ENCODE results near the gene PCDHGC5. TPM values are rescaled to one million over a fixed set of nuclear protein-coding genes. Genes with fewer than 3 reads are reported as not detected.

Gene PCDHGC5
- polyA plus RNA-seq, 3 donors from 2014 or later = not detected

GRCh38 chr5:141511771-141512325 is 23.0 kb downstream of the PCDHGC5 start:
- peak overlapping the region in 4 of 6 donors; percentile 9 to 84 (median 53) for H3K27ac Mint-ChIP-seq
- H3K4me1 Mint-ChIP-seq = peaks cover 47 to 51% of the 10 kb centered on the region in 2 donors
- H3K36me3 Mint-ChIP-seq = peaks cover 2 to 30% (median 18%) of the 10 kb centered on the region in 3 donors
- H3K27me3 Mint-ChIP-seq (ENCODE audit: low read depth in 3 of 3) = peaks cover 9 to 28% (median 12%) of the 10 kb centered on the region in 3 donors
- DNase-seq = no peak
- peak overlapping the region in 4 of 5 donors; percentile 39 to 90 (median 70) for H3K4me3 Mint-ChIP-seq
- H3K9me3 Mint-ChIP-seq = no peaks in the 10 kb centered on the region

DNA sequence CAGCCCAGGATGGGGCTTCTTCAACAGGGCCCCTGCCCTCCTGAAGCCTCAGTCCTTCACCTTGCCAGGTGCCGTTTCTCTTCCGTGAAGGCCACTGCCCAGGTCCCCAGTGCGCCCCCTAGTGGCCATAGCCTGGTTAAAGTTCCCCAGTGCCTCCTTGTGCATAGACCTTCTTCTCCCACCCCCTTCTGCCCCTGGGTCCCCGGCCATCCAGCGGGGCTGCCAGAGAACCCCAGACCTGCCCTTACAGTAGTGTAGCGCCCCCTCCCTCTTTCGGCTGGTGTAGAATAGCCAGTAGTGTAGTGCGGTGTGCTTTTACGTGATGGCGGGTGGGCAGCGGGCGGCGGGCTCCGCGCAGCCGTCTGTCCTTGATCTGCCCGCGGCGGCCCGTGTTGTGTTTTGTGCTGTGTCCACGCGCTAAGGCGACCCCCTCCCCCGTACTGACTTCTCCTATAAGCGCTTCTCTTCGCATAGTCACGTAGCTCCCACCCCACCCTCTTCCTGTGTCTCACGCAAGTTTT is 23.6 kb downstream of the PCDHGC5 start:
- peaks cover 6 to 35% (median 17%) of the 10 kb centered on the region in 3 donors for H3K36me3 Mint-ChIP-seq
- H3K4me3 Mint-ChIP-seq = peak overlapping the region; percentile 85 to 95 (median 90)
- H3K27me3 Mint-ChIP-seq (ENCODE audit: low read depth in 3 of 3) = peaks cover 9 to 28% (median 11%) of the 10 kb centered on the region in 3 donors
- peaks cover 50 to 57% of the 10 kb centered on the region in 2 donors for H3K4me1 Mint-ChIP-seq
- no peaks in the 10 kb centered on the region for H3K9me3 Mint-ChIP-seq
- peak overlapping the region in 5 of 6 donors; percentile 67 to 84 (median 81) for H3K27ac Mint-ChIP-seq
- peak; percentile 73 to 79 (median 76) for DNase-seq

GRCh38 chr5:141512911-141513626 is 24.2 kb downstream of the PCDHGC5 start:
- peak overlapping the region; percentile 55 to 84 (median 82) for H3K27ac Mint-ChIP-seq
- peak in 2 of 3 donors; percentile 6 to 29 for DNase-seq
- no peaks in the 10 kb centered on the region for H3K9me3 Mint-ChIP-seq
- H3K4me1 Mint-ChIP-seq = peaks cover 50 to 63% of the 10 kb centered on the region in 2 donors
- H3K36me3 Mint-ChIP-seq = peaks cover 6 to 41% (median 17%) of the 10 kb centered on the region in 3 donors
- H3K27me3 Mint-ChIP-seq (ENCODE audit: low read depth in 3 of 3) = peaks cover 9 to 28% (median 11%) of the 10 kb centered on the region in 3 donors
- H3K4me3 Mint-ChIP-seq = peak overlapping the region; percentile 85 to 95 (median 90)

GRCh38 chr5:141513627-141514329 is 24.9 kb downstream of the PCDHGC5 start:
- H3K4me1 Mint-ChIP-seq = peaks cover 50 to 65% of the 10 kb centered on the region in 2 donors

DNA sequence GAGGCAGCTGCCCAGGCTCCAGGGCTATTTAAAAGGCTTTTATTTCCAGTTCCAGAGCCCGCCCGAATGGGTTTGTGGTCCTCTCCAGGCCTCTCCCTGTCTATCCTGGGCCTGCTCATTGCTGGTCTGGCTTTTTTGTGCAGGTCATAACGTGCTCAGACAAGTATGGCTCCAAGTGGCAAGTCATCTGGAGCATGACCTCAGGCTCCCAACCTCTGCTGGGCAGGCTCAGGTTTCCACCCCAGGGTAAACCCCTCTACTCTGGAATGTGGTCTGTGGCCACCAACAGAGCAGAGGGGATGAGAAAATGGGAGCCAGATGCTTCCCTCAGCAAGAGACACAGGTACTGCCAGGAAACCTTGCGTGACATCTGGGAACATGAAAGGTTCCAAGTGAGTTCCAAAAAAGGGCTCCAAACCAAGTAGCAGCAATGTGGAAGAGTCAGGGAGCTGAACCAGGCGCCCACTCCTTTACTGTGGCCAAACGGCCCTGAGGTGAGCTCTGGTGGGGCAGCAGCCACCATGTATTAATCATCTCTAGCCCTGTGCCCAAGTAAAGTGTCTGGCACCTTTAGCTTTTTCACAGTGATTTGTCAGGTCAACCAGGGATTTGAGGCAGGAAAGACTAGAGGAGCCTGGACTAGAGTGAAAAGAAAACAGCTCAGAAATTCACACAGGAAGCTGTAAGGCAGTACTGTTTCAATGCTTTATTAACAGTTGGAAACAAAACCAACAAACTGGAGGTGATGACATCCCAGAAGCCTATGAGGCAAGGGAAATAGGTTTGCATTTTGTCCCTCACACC is 25.7 kb downstream of the PCDHGC5 start:
- Mint-ChIP-seq H3K36me3 (peaks cover 13 to 52% (median 17%) of the 10 kb centered on the region in 3 donors), H3K27ac (peak overlapping the region; percentile 63 to 87 (median 79)), H3K27me3 (ENCODE audit: low read depth in 3 of 3) (peaks cover 9 to 28% (median 11%) of the 10 kb centered on the region in 3 donors), H3K4me1 (peaks cover 50 to 61% of the 10 kb centered on the region in 2 donors), H3K9me3 (no peaks in the 10 kb centered on the region), H3K4me3 (peak overlapping the region; percentile 26 to 95 (median 58))
- DNase-seq = peak; percentile 25 to 38 (median 28)

More at GRCh38 chr5:141513627-141514329, 24.9 kb downstream of the PCDHGC5 start:
- Mint-ChIP-seq H3K9me3 (no peaks in the 10 kb centered on the region), H3K27me3 (ENCODE audit: low read depth in 3 of 3) (peaks cover 9 to 28% (median 11%) of the 10 kb centered on the region in 3 donors), H3K27ac (peak overlapping the region; percentile 46 to 84 (median 82)), H3K4me3 (peak overlapping the region; percentile 85 to 95 (median 90)), H3K36me3 (peaks cover 7 to 46% (median 17%) of the 10 kb centered on the region in 3 donors)
- DNase-seq = peak; percentile 24 to 44 (median 30)

- Mint-ChIP-seq H3K27me3 (ENCODE audit: low read depth in 3 of 3) (peaks cover 9 to 24% (median 11%) of the 10 kb centered on the region in 3 donors), H3K4me1 (peaks cover 50 to 61% of the 10 kb centered on the region in 2 donors), H3K36me3 (peaks cover 13 to 50% (median 17%) of the 10 kb centered on the region in 3 donors), H3K9me3 (no peaks in the 10 kb centered on the region), H3K27ac (peak overlapping the region; percentile 63 to 87 (median 79)), H3K4me3 (peak overlapping the region; percentile 20 to 95 (median 26))
- DNase-seq = no peak
Observed at GRCh38 chr5:141515141-141515540, 26.3 kb downstream of the PCDHGC5 start.

- H3K9me3 Mint-ChIP-seq = no peaks in the 10 kb centered on the region
- H3K27ac Mint-ChIP-seq = peak overlapping the region in 5 of 6 donors; percentile 24 to 84 (median 59)
- H3K27me3 Mint-ChIP-seq (ENCODE audit: low read depth in 3 of 3) = peaks cover 11 to 25% (median 12%) of the 10 kb centered on the region in 3 donors
- peaks cover 18 to 54% (median 18%) of the 10 kb centered on the region in 3 donors for H3K36me3 Mint-ChIP-seq
- peak overlapping the region in 2 of 5 donors; percentile 23 to 29 for H3K4me3 Mint-ChIP-seq
- peaks cover 51 to 63% of the 10 kb centered on the region in 2 donors for H3K4me1 Mint-ChIP-seq
- DNase-seq = no peak
Observed at GRCh38 chr5:141515946-141516671, 27.2 kb downstream of the PCDHGC5 start.

- no peak for DNase-seq
- Mint-ChIP-seq H3K27me3 (ENCODE audit: low read depth in 3 of 3) (peaks cover 11 to 25% (median 12%) of the 10 kb centered on the region in 3 donors), H3K27ac (peak overlapping the region in 5 of 6 donors; percentile 4 to 84 (median 48)), H3K36me3 (peaks cover 19 to 59% (median 22%) of the 10 kb centered on the region in 3 donors), H3K9me3 (no peaks in the 10 kb centered on the region), H3K4me3 (no peak overlapping the region), H3K4me1 (peaks cover 50 to 68% of the 10 kb centered on the region in 2 donors)
Observed at GRCh38 chr5:141516672-141517025, 27.8 kb downstream of the PCDHGC5 start.

- H3K4me1 Mint-ChIP-seq = peaks cover 49 to 73% of the 10 kb centered on the region in 2 donors
- peak overlapping the region in 2 of 6 donors; percentile 4 to 84 for H3K27ac Mint-ChIP-seq
- no peak for DNase-seq
- H3K4me3 Mint-ChIP-seq = no peak overlapping the region
- peaks cover 11 to 24% (median 11%) of the 10 kb centered on the region in 3 donors for H3K27me3 Mint-ChIP-seq (ENCODE audit: low read depth in 3 of 3)
- peaks cover 21 to 66% (median 27%) of the 10 kb centered on the region in 3 donors for H3K36me3 Mint-ChIP-seq
- H3K9me3 Mint-ChIP-seq = no peaks in the 10 kb centered on the region
Observed at GRCh38 chr5:141517312-141517711, 28.4 kb downstream of the PCDHGC5 start.

GRCh38 chr5:141517880-141518617 is 29.2 kb downstream of the PCDHGC5 start:
- Mint-ChIP-seq H3K9me3 (no peaks in the 10 kb centered on the region), H3K4me3 (no peak overlapping the region), H3K27ac (peak overlapping the region in 3 of 6 donors; percentile 15 to 84 (median 58)), H3K27me3 (ENCODE audit: low read depth in 3 of 3) (peaks cover 4 to 16% (median 5%) of the 10 kb centered on the region in 3 donors), H3K4me1 (peaks cover 42 to 67% of the 10 kb centered on the region in 2 donors), H3K36me3 (peaks cover 21 to 68% (median 28%) of the 10 kb centered on the region in 3 donors)
- no peak for DNase-seq

DNA sequence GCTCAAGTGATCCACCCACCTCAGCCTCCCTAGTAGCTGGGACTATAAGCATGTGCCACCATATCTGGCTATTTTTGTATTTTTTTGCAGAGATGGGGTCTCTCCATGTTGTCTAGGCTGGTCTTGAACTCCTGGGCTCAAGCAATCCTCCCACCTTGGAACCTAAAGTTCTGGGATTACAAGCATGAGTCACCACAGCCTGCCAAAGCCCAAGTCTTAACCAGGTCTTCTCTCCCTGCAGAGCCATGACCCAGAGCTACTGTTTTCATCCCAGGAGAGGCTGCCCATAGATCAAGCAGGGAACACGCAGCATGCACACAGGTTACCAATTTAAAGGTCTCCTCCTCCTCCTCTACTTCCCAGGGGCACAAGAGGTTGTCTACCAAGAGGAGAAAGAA is 29.7 kb downstream of the PCDHGC5 start:
- Mint-ChIP-seq H3K27ac (peak overlapping the region in 1 of 6 donors; percentile 15), H3K4me3 (no peak overlapping the region), H3K4me1 (peaks cover 38 to 61% of the 10 kb centered on the region in 2 donors), H3K36me3 (peaks cover 21 to 73% (median 28%) of the 10 kb centered on the region in 3 donors), H3K27me3 (ENCODE audit: low read depth in 3 of 3) (peaks cover 3 to 11% (median 5%) of the 10 kb centered on the region in 3 donors), H3K9me3 (no peaks in the 10 kb centered on the region)
- no peak for DNase-seq

Data from immature natural killer cell (primary cell).